DND-41 (cell line): Measurements from ENCODE around the gene SCUBE1.

ENCODE experiments used
- EZH2 ChIP-seq: IDR thresholded peaks from 3 replicates; pipeline ENCODE4 v1.6.1; 2012; ENCODE audit warnings: borderline replicate concordance, low read depth, mild to moderate bottlenecking, moderate library complexity, low read length, inconsistent platforms; ENCODE audit not compliant: severe bottlenecking
- TF ChIP-seq, protein P1 (sequence below): IDR thresholded peaks from 2 replicates; pipeline ENCODE4 v1.5.1; 2012; ENCODE audit warnings: borderline replicate concordance, low read length, moderate library complexity, mild to moderate bottlenecking; ENCODE audit not compliant: poor library complexity, severe bottlenecking; ENCODE audit errors: extremely low read depth

- TF ChIP-seq EZH2: no peak
- TF ChIP-seq, protein P1, sequence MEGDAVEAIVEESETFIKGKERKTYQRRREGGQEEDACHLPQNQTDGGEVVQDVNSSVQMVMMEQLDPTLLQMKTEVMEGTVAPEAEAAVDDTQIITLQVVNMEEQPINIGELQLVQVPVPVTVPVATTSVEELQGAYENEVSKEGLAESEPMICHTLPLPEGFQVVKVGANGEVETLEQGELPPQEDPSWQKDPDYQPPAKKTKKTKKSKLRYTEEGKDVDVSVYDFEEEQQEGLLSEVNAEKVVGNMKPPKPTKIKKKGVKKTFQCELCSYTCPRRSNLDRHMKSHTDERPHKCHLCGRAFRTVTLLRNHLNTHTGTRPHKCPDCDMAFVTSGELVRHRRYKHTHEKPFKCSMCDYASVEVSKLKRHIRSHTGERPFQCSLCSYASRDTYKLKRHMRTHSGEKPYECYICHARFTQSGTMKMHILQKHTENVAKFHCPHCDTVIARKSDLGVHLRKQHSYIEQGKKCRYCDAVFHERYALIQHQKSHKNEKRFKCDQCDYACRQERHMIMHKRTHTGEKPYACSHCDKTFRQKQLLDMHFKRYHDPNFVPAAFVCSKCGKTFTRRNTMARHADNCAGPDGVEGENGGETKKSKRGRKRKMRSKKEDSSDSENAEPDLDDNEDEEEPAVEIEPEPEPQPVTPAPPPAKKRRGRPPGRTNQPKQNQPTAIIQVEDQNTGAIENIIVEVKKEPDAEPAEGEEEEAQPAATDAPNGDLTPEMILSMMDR: no peak
Observed at GRCh38 chr22:43345356-43345755, 2.2 kb upstream of the SCUBE1 start.
